SK-N-SH (cell line): ENCODE data around the gene TBC1D5. TPM values are rescaled to one million over a fixed set of nuclear protein-coding genes. Genes with fewer than 3 reads are reported as not detected.

ENCODE experiments used
- CTCF ChIA-PET: fragments of 300-600, 350-600 bp; formaldehyde crosslinking; extraction: SDS; loops from one replicate; lab custom pipeline; 2021; lab: Yijun Ruan, JAX
- POLR2A ChIA-PET: fragments of 350-600 bp; sonication (Branson Sonifier 250); formaldehyde crosslinking; extraction: SDS; loops from one replicate; lab custom pipeline; 2020; ENCODE audit warnings: antibody characterized with exemption, inconsistent platforms; lab: Yijun Ruan, JAX
- DNase-seq: peaks from one replicate; pipeline ENCODE4 v3.0.0; 2012
- H2AFZ ChIP-seq: fragments of 200-600 bp; sonication (generic); 2 replicates; pipeline ENCODE4 v1.8.1; 2016; ENCODE audit warnings: antibody characterized with exemption, mild to moderate bottlenecking, low read depth
- H3F3A ChIP-seq: fragments of 200-600 bp; sonication (generic); replicated peaks from 2 replicates; pipeline ENCODE3; 2016; ENCODE audit warnings: antibody characterized with exemption, mild to moderate bottlenecking; ENCODE audit not compliant: insufficient read depth
- H3K27ac ChIP-seq, 2 experiments: fragments of 200-500 bp in 1 of 2; fragments of 200-600 bp in 1 of 2; sonication (Bioruptor generic) in 1 of 2; sonication (generic), shearing (Covaris generic) in 1 of 2; 2 replicates each; pipeline versions ENCODE4 v1.5.1 to v1.6.1; 2014 to 2016; ENCODE audit warnings: low read depth in 2 of 2, inconsistent platforms in 1 of 2, low read length in 1 of 2, mild to moderate bottlenecking in 1 of 2, mixed read lengths in 1 of 2
- H3K27me3 ChIP-seq: fragments of 200-600 bp; sonication (generic), shearing (Covaris generic); 2 replicates; pipeline ENCODE4 v1.6.1; 2016; ENCODE audit warnings: mixed run types; ENCODE audit not compliant: insufficient read depth
- H3K36me3 ChIP-seq, 2 experiments: fragments of 200-500 bp in 1 of 2; fragments of 200-600 bp in 1 of 2; sonication (Bioruptor generic) in 1 of 2; sonication (generic) in 1 of 2; replicated peaks in 1 of 2; 2 replicates each; pipeline versions ENCODE3 to v1.5.1; 2014 to 2016; ENCODE audit warnings: low read length in 1 of 2, mild to moderate bottlenecking in 1 of 2; ENCODE audit not compliant: insufficient read depth in 2 of 2, control insufficient read depth in 1 of 2
- H3K4me1 ChIP-seq, 2 experiments: fragments of 200-500 bp in 1 of 2; fragments of 200-600 bp in 1 of 2; sonication (Bioruptor generic) in 1 of 2; sonication (generic), shearing (Covaris generic) in 1 of 2; 2 replicates each; pipeline versions ENCODE4 v1.5.1 to v1.6.1; 2014 to 2016; ENCODE audit warnings: low read depth in 1 of 2, low read length in 1 of 2, mixed run types in 1 of 2; ENCODE audit not compliant: insufficient read depth in 2 of 2, control insufficient read depth in 1 of 2
- H3K4me2 ChIP-seq: fragments of 200-600 bp; sonication (generic), shearing (Covaris generic); 2 replicates; pipeline ENCODE4 v1.6.1; 2017; ENCODE audit warnings: mixed run types
- H3K4me3 ChIP-seq, 2 experiments: fragments of 200-500 bp in 1 of 2; fragments of 200-600 bp in 1 of 2; sonication (Bioruptor generic) in 1 of 2; sonication (generic), shearing (Covaris generic) in 1 of 2; 2 replicates each; pipeline versions ENCODE4 v1.5.1 to v1.8.1; 2014 to 2016; ENCODE audit warnings: low read depth in 2 of 2, inconsistent platforms in 1 of 2, low read length in 1 of 2, mild to moderate bottlenecking in 1 of 2, mixed read lengths in 1 of 2, moderate library complexity in 1 of 2
- H3K79me2 ChIP-seq: fragments of 200-600 bp; sonication (generic); 2 replicates; pipeline ENCODE4 v1.8.1; 2017; ENCODE audit warnings: mild to moderate bottlenecking; ENCODE audit not compliant: insufficient read depth
- H3K9ac ChIP-seq: fragments of 200-600 bp; sonication (generic); 2 replicates; pipeline ENCODE4 v1.6.1; 2017; ENCODE audit warnings: mixed run types
- H3K9me2 ChIP-seq: fragments of 200-600 bp; sonication (generic); 2 replicates; pipeline ENCODE4 v1.6.1; 2017; ENCODE audit warnings: mixed run types
- H3K9me3 ChIP-seq: fragments of 200-600 bp; sonication (generic); 2 replicates; pipeline ENCODE4 v1.6.1; 2017; ENCODE audit warnings: mixed run types, mild to moderate bottlenecking, moderate library complexity
- H4K20me1 ChIP-seq: fragments of 200-600 bp; sonication (generic); 2 replicates; pipeline ENCODE4 v1.6.1; 2017; ENCODE audit warnings: mild to moderate bottlenecking, mixed run types; ENCODE audit not compliant: insufficient read depth
- FOXJ3 ChIP-seq: sonication (generic); formaldehyde crosslinking; IDR thresholded peaks from 2 replicates; pipeline ENCODE4 v1.5.1; 2020; ENCODE audit warnings: mild to moderate bottlenecking, missing genetic modification reagents
- GABPA ChIP-seq: IDR thresholded peaks from 2 replicates; pipeline ENCODE4 v1.4.0; 2012; ENCODE audit warnings: low read depth, mild to moderate bottlenecking
- IRF3 ChIP-seq: fragments of 150-350 bp; IDR thresholded peaks from 2 replicates; pipeline ENCODE4 v1.6.1; 2016; ENCODE audit warnings: mild to moderate bottlenecking, low read depth, low read length
- JUND ChIP-seq: IDR thresholded peaks from 2 replicates; pipeline ENCODE4 v1.4.0; 2012
- PBX3 ChIP-seq: IDR thresholded peaks from 2 replicates; pipeline ENCODE4; 2012
- RFX5 ChIP-seq: IDR thresholded peaks from 2 replicates; pipeline ENCODE4 v1.6.1; 2012; ENCODE audit warnings: mild to moderate bottlenecking, improper control_type of control experiment, low read length
- SMC3 ChIP-seq: IDR thresholded peaks from 2 replicates; pipeline ENCODE4 v1.6.1; 2012; ENCODE audit warnings: low read depth, low read length, improper control_type of control experiment
- TAF1 ChIP-seq: IDR thresholded peaks from 2 replicates; pipeline ENCODE4 v1.6.1; 2012; ENCODE audit warnings: low read depth, mild to moderate bottlenecking, low read length, moderate library complexity, borderline replicate concordance
- YY1 ChIP-seq: IDR thresholded peaks from 2 replicates; pipeline ENCODE4 v1.4.0; 2012; ENCODE audit warnings: low read depth, mild to moderate bottlenecking
- polyA plus RNA-seq, 3 experiments: library from polyadenylated mRNA; depleted of rRNA; stranded (reverse); fragments of >200 nt; gene quantifications; 2 replicates each; pipeline ENCODE4 v1.2.3, GENCODE V29; 2012
- TF ChIP-seq, protein P1 (sequence below): fragments of 200-600 bp; sonication (generic); IDR thresholded peaks from 2 replicates; pipeline ENCODE4 v1.6.1; 2017; ENCODE audit warnings: antibody characterized with exemption, mild to moderate bottlenecking, moderate library complexity

TBC1D5 gene
- polyA plus RNA-seq, 1 of the 3 experiments (the other 2 are of a cell fraction), result 19.5 TPM

- no peak for TF ChIP-seq FOXJ3 (CRISPR knock-in tag)
- TF ChIP-seq JUND, result no peak
- TF ChIP-seq PBX3, result no peak
- no peak for TF ChIP-seq RFX5
Measured at GRCh38 chr3:17235310-17235709, 507.1 kb downstream of the TBC1D5 start (continued).

DNA sequence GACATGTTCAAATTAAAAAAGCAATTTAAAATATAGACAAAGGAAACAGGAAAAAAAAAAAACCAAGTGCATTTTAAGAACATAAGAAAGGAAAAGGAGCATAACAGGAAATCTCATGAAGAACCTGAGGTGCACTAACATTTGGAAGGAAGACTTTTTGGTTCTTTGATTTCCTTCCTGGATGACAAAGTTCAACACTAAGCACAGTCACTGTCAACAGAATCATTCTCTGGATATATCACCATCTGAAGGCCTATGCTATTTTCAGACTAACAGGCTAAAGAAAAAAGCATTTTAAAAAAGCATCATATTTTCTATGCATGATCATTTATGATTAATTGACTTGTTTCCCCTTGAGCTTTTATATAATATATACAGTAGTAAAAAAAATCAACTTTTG is 508.0 kb downstream of the TBC1D5 start:
- Histone ChIP-seq H3K79me2 (no peaks in the 10 kb centered on the region), H3K27me3 (no peaks in the 10 kb centered on the region), H3F3A (no peaks in the 10 kb centered on the region), H3K9ac (no peak overlapping the region), H4K20me1 (no peaks in the 10 kb centered on the region), H3K4me2 (no peak overlapping the region), H2AFZ (no peak overlapping the region), H3K4me3 (no peak overlapping the region), H3K27ac (no peak overlapping the region), H3K9me3 (no peaks in the 10 kb centered on the region), H3K4me1 (no peaks in the 10 kb centered on the region; a peak in 1 of 4 replicates), H3K9me2 (no peaks in the 10 kb centered on the region), H3K36me3 (peaks cover 0 to 3% of the 10 kb centered on the region in 2 experiments)
- ChIA-PET POLR2A (no interaction called here), CTCF (interaction anchor here (0.7 to 3.4 kb wide), 4 partner anchors 9 to 633 kb away, joined by 3 to 36 read pairs (median 4); no protein-coding TSS in a partner anchor)
- TF ChIP-seq IRF3, result no peak
- TF ChIP-seq, protein P1, sequence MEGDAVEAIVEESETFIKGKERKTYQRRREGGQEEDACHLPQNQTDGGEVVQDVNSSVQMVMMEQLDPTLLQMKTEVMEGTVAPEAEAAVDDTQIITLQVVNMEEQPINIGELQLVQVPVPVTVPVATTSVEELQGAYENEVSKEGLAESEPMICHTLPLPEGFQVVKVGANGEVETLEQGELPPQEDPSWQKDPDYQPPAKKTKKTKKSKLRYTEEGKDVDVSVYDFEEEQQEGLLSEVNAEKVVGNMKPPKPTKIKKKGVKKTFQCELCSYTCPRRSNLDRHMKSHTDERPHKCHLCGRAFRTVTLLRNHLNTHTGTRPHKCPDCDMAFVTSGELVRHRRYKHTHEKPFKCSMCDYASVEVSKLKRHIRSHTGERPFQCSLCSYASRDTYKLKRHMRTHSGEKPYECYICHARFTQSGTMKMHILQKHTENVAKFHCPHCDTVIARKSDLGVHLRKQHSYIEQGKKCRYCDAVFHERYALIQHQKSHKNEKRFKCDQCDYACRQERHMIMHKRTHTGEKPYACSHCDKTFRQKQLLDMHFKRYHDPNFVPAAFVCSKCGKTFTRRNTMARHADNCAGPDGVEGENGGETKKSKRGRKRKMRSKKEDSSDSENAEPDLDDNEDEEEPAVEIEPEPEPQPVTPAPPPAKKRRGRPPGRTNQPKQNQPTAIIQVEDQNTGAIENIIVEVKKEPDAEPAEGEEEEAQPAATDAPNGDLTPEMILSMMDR, result no peak
- no peak for TF ChIP-seq PBX3
- no peak for TF ChIP-seq TAF1
- TF ChIP-seq SMC3, result no peak
- TF ChIP-seq GABPA, result no peak
- no peak for TF ChIP-seq YY1
- no peak for DNase-seq
